Peyer's patch (tissue), 4 donors: ENCODE results near the gene PTPRR.

ENCODE experiments used
- CTCF ChIP-seq, 6 experiments: fragments of 450-650 bp in 4 of 6; fragments of 200-600 bp in 2 of 6; sonication (generic) in 1 of 6; IDR thresholded peaks; one replicate each; pipeline ENCODE4 v1.5.1; 2017 to 2019; ENCODE audit warnings: antibody characterized with exemption in 6 of 6, mild to moderate bottlenecking in 3 of 6, moderate library complexity in 1 of 6
- POLR2A ChIP-seq, 2 donors: fragments of 450-650 bp; IDR thresholded peaks; one replicate each; pipeline ENCODE4 v1.5.1; 2017; ENCODE audit warnings: antibody characterized with exemption in 2 of 2, mild to moderate bottlenecking in 2 of 2, moderate library complexity in 2 of 2

DNA sequence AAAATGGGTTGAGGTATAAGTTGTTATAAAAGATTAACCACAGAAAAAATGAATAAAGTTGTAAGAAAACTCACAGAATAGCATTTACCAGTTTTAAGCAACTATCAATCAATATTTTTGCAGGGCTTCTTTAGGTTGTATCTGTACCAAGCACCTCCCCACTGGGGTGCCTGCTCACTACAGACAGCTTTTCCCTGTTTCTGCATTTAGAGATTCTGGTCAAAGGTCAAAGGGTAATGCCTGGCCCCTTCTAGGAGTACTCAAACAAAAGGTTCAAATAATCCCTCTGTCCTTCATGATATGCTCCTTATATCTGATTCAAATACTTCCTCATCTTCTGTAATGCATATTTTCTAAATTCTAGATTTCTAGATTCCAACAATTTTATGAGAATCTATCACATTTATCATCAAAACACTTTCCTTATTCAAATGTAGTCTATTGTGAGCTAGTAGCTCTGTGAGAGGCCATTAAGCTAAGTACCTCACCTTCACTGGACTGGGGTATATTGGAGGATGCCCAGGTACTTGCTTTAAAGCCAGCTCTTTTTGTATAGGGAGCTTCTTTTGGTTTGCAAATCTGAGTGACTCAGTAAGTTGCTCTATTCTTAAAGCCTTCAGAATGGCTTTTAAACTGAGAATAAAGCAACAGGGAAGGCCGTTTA, 162.6 kb downstream of the PTPRR start:
- TF ChIP-seq CTCF (IDR thresholded peaks at IDR 0.05) (no peak), POLR2A (IDR thresholded peaks at IDR 0.05) (no peak)
